ENCODE data around the gene TMBIM6. TPM values are rescaled to one million over a fixed set of nuclear protein-coding genes. Genes with fewer than 3 reads are reported as not detected.
"Not testable (repeated sequence)": the region's sequence is repeated elsewhere in the genome, so short reads cannot be mapped to it uniquely, and the experiment has no call there.

The TMBIM6 gene
- polyA plus RNA-seq, 1 donor, result 268 TPM

DNA sequence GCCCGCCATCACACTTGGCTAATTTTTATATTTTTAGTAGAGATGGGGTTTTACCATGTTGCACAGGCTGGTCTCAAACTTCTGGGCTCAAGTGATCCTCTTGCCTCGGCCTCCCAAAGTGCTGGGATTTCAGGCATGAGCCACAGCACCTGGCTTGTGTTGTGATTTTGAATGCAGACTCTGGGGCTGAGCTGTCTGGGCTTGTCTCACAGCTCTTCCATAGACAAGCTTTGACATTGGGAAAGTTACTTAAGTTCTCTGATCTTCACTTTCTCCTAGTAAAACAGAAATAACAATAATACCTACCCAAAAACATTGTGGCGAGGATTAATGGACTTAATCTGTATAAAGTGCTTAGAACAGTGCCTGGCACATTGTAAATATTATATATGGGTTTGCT lies 36.0 kb downstream of the TMBIM6 start:
- no peak for DNase-seq

DNA sequence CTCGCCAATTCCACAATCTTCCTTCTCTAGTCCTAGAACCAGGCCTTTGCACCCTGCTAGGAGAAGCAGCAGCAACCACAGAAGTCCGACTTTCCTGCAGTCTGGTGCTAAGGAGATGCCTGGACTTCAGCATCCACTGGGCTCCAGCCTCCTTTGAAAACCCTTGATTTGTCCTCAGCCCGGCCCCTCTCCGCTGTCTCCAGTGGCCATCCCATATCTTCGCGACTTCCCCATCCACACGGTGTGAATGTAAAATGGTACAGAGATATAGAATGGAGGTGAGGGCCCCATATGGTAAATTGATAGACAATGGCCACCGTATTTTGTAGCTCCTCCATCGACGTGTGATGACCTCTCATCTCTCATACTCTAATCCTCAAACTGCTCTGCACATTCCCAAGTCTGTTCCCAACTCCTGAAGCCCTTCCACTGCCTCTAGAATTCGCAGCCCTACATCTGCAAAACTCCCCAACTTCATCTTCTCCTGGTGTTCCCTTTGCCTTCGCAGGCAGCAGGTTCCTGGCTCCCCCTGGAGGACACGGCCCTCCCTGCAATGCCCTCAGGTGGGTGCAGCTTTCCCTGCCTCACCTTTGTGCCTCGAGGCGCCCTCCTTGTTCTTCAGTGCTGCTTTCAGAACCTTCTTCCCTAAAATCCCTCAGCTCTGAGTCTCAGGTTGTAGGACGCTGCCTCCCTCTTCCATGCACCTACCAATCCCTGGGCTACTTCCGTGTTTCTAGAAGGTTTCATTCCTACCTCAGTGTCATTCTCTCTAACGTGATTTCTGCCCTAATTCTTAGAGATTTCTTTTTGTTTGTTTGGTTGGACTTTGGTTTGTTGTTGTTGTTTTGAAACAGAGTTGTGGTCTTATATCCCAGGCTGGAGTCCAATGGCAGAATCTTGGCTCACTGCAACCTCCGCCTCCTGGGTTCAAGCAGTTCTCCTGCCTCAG lies 36.7 kb downstream of the TMBIM6 start:
- no peak for DNase-seq

DNA sequence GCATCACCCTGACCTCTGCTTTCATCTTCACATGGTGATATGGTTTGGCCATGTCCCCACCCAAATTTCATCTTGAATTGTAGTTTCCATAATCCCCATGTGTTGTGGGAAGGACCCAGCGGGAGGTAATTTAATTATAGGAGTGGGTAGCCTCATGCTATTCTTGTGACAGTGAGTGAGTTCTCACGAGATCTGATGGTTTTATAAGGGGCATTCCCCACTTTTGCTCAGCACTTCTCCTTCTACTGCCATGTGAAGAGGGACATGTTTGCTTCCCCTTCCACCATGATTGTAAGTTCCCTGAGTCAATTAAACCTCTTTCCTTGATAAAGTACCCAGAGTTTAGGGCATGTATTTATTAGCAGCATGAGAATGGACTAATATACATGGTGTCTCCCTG lies 38.2 kb downstream of the TMBIM6 start:
- no peak for DNase-seq

DNA sequence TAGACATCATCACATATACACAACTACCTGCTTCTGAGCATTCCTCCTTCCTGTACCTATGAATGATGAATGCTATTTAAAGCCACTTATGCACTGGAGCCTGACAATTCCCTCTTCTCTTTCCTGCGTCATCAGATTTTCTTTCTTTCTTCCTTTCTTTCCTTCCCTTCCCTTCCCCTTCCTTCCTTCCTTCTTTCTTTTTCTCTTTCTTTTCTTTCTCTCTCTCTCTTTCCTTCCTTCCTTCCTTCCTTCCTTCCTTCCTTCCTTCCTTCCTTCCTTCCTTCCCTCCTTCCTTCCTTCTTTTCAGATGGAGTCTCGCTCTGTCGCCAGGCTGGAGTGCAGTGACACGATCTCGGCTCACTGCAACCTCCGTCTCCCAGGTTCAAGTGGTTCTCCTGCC lies 39.6 kb downstream of the TMBIM6 start:
- not testable (repeated sequence) for DNase-seq

DNA sequence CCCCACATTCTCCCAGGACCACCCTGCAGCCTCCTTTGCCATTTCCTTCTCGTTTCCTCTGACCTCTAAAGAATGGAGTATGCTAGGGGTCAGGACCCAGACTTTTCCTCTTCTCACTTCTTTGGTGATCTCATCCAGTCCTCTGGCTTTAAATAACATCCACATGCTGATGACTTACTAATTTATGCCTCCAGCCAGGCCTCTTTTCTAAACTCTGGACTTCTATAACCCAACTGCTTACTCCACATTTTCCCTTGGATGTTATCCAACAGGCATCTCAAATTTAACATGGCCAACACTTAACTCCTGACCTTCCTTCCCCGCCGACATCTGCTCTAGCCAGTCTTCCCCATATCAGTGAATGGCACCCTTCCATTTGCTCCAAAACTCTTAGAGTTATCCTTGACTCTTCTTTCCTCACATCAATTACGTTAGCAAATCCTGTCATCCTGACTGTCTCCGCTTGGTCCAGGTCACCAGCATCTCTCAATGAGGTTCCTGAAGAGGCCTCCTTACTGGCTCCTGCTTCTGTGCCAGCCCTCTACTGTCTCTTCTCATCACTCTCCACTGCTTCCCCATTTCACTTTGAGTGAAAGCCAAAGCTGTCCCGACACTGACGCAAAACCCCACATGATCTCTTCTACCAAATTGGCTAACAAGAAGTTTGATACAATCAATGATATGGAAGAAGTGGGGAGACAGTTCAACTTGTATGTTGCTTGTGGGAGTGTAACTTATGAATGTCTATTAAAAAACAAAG lies 42.7 kb downstream of the TMBIM6 start:
- DNase-seq, result peak; percentile 54

DNA sequence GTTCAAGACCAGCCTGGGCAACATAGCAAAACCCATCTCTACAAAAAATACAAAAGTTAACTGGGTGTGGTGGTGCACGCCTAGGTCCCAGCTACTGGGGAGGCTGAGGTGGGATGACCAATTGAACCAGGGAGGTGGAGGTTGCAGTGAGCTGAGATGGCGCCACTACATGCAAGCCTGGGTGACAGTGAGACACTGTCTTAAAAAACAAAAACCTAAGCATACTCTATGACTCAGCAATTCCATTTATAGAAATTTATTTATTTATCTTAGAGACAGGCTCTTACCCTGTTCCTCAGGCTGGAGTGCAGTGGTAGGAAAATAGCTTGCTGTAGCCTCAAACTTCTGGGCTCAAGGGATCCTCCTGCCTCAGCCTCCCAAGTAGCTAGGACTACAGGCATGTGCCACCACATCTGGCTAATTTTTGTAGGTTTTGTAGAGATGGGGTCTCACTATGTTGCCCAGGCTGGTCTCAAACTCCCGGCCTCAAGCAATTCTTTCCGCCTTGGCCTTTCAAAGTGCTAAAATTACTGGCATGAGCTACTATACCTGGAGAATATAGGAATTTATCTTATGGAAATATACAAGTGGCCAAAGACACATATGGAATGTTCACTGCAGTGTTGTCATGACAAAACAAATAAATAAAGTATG lies 43.5 kb downstream of the TMBIM6 start:
- no peak for DNase-seq

DNA sequence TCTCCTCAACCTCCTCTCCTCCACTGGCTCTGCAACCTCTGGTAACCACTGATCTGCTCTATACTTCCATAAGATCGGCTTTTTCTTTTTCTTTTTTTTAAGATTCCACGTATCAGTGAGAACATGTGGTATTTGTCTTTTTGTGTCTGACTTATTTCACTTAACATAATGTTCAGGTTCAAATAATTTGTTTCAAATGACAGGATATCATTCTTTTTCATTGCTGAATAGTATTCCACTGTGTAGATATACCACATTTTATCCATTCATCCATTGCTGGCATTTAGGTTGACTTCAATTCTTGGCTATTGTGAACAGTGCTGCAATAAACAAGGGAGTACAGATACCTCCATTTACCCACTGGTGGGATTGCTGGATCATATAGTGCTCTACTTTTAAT lies 46.3 kb downstream of the TMBIM6 start:
- DNase-seq, result no peak

DNA sequence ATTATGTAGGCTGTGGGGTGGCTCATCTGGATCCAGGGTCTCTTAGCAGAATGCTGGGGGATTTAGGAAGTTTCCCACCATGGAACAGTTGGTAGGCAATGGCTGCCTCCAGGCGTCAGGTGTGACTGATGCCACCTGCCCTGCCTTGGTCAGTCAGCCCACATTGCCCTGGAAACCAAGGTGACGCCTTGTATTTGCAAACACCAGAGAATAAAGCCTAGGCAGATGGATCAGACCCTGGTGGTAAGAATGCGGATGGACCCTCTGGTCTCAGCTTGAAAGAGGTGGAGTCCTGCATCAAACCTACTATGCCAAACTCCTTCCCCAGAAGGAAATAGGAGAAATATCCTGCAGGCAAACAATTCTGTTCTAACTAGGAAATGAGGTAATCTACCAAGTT lies 48.6 kb downstream of the TMBIM6 start:
- no peak for DNase-seq

DNA sequence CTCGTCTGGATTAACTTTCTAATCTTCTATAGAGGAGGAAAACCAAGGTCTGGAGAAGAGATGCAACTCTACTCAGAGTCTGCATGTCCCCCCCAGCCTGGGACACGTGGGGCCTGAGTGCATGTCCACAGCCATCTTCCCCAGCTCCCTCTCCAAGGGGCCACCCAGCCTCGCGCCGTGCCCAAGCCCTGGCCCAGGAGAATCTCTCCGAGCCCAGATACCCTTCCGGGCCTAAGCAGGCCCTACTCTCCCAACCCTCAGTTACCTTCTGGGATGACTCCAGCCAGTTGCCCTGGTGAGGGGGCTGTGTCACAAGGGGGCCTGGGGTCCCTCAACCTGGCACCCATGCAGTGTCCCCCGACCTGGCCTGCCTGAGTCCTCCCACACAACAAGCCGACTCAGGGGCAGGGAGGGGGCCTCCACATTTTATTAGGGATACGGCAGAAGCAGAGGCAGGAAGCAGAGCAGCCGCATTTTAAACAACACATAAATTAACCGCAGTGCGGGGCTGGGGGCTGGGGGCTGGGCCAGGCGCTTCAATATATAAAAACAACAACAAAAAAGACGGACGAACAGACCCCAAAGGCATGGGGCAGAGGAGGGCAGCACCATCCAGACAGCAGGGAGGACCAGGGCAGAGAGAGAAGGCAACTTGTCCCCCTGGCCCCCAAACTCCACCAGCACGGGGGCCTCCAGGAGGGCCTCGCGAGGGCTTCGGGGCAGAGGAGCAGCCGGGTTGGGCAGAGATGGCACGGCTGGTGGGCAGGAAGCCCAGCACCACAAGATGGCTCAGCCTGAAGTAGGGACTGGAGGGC lies 49.6 kb downstream of the TMBIM6 start:
- DNase-seq, result no peak

DNA sequence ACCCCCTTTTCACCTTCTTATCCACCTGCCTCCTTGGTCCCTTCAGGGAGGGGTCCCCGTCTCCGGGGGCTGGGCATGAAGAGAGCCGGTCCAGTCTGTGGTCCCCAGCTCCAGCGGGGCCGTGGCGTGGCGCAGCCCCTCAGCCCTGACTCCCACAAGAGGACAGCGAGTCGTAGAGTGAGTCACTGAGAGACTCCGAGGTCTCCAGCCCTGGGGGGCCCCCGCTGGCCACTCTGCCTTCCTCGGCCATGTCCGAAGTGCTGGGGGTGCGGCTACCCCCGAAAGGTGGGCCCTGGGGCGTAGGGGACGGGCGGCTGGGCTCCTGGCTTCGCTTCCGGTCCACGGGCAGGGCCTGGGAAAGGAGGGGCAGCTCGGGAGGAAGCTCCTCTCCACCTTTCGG lies 50.3 kb downstream of the TMBIM6 start:
- no peak for DNase-seq

DNA sequence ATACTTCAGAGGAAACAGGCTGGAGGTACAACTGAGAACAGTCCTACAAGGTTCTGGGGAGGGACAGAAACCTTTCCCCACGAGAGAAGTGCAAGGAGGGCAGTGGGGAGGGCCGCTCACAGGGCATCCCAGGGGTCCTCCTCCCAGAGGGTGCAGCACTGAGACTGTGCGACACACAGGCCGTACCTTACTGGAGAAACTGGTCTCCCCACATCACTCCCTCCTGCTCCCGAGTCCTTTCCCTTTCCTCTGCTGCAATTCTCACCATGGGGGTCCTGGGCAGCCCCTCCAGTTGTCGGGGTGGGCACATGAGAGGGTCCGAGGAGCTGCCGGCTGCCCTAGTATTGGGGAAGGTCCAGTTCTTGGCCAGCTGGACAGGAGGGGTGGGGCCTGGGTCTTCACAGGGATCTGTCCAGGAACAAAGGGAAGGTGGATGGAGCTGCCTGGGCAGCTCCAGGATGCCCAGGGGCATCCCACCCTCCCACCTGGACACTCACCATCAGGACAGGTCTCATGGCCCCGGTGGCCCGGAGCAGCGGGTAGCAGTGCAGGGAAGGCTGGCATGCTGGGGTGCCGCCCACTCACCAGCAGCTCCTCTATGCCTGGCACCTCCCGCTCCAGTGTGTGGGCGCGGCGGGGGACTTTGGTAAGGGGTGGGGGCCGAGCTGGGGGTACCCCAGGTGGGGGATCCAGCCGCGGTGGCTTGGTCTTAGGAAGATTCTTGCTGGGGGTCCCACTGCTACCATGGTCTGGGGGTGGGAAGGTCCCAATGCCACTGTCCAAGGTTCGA lies 51.0 kb downstream of the TMBIM6 start:
- DNase-seq, result no peak

DNA sequence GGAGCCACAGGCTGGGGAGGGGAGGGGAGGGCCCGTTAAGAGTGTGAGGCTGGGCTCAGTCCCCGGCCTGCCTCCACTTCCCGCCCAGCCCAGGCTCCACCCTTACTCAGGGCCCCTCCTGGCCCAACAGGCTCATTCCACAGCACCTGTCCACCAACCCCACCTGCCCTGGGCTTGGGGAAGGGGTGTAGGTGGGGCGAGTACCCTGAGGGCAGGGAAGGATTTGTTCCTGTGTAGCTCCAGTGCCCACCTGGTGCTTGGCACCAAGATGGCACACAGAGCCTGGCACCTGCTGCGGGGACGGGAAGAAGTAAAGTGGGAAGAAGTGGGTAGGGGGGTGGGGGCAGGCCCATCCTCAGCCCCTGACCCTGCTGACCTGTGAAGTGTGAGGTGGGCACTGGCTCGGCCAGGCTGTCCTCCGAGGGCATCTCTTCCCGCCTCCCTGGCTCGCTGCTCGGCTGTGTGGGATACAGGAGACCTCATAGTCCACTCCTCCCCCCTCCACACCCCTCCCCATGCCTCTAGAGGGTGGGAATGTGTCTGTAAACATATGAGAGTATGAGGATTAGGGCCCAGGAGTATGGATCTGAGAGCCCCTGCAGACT lies 51.7 kb downstream of the TMBIM6 start:
- no peak for DNase-seq

DNA sequence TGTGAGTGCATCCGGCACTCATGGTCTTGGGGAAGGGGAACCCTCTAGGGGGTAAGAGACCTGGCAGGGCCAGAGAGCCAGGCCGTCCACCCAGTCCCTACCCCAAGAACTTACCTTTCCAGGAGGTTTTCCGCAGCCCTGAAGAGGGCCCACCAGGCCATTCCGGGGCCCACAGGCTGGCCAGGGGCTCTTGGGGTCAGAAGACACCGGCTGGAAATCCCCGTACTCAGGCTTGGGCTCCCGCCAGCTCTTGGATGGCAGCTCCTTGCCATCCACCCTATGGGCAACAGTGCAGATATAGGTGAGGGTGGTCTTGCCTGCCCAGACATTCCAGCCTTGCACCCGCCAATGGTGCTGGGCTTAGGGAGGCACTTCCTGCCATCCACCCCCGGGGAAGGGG lies 52.3 kb downstream of the TMBIM6 start:
- DNase-seq, result no peak

DNA sequence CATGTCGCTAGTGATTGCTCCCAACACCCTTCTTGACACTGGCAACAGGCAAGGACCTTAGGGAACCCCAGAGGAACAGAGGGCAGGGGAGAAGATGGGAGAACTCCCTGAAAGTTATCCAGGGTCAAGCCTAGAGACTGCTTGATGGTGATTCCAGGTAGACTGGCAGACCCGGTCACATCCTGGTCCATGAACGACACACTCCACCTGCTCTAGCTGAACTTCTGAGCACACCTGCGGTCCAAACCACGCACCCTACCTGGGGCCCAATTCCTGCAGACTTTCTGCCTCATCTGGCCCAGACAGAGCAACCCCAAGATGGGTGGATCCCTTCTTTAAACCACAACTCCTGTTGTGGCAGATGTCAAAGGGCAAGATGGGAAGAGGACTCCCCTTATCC lies 52.7 kb downstream of the TMBIM6 start:
- no peak for DNase-seq

DNA sequence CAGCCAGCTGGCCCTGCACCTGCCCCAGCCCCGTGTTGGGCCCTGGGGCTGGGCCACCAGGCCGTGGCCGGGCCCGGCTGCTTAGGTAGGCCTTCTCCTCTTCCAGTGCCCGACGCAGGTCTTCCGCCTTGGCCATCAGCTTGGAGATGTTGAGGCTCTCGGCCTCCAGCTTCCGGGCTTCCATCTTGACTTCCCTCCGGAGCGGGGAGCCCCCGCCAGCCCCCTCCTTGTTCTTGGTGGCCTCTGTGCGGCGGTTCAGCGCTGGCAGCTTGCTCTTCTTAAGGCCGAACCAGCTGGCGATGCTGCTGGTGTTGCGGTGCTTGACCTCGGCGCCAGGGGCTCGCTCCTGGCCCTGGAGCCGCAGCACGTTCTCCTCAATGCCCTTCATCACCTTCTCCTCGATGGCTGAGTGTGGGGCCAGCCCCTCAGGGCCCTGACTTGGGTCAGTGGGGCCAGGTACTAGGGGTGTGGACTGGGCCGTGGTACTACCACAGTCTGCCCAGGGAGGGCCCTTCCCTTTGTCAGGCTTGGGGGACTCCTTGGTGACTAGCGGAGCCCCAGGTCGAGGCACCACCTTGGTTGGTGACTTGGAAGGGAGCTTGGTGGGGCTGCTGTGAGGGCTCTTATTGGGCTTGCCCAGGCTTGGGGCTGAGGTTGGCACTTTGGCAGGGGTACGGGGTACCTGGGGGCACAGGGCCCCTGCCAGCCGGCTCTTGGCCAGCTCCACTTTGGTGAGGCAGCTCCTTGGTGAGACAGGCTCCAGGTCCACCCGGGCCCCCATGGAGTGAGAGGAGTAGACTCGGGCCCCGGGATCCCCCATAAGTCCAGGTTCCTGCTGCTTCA lies 53.7 kb downstream of the TMBIM6 start:
- DNase-seq, result no peak

DNA sequence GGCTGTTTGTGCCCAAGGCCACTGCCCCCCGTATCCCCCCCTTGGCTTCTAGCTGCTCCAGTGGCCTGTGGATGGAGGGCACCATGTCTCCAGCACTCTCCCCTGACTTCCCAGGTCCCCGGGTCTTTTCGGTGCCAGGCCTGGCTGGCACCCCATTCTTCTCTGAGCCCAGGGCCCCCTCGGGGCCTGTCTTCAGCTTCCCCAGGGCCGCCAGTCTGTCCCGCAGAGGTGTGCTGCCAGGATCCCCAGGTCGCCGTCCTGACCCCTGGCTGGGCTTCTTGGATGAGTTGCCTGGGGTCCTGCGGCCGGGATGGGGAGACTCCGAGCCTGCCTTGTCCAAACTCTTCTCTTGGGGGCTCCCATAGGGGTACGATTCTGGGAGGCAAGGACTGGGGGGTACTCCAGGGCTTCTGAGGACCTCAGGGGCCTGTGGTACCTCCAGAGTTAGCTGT lies 54.3 kb downstream of the TMBIM6 start:
- no peak for DNase-seq

DNA sequence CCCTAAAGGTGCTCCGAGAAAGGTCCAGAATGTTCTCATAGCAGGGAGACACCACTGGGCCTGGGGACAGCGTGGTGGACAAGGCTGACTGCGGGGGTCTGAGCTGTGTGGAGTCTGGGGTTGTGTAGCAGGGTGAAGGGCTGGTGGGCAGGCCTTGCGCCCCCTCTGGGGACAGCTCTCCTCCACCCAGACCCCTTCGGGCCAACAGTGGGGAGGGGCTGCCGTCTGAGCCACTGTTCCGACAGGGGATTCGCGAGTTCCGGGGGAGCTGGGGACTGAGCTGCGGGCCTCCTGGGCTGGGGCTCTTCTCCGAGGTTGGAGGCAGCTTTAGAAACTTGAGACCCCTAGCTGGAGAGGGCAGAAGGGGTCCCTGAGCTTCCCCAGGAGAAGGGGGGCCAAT lies 54.8 kb downstream of the TMBIM6 start:
- DNase-seq, result no peak

DNA sequence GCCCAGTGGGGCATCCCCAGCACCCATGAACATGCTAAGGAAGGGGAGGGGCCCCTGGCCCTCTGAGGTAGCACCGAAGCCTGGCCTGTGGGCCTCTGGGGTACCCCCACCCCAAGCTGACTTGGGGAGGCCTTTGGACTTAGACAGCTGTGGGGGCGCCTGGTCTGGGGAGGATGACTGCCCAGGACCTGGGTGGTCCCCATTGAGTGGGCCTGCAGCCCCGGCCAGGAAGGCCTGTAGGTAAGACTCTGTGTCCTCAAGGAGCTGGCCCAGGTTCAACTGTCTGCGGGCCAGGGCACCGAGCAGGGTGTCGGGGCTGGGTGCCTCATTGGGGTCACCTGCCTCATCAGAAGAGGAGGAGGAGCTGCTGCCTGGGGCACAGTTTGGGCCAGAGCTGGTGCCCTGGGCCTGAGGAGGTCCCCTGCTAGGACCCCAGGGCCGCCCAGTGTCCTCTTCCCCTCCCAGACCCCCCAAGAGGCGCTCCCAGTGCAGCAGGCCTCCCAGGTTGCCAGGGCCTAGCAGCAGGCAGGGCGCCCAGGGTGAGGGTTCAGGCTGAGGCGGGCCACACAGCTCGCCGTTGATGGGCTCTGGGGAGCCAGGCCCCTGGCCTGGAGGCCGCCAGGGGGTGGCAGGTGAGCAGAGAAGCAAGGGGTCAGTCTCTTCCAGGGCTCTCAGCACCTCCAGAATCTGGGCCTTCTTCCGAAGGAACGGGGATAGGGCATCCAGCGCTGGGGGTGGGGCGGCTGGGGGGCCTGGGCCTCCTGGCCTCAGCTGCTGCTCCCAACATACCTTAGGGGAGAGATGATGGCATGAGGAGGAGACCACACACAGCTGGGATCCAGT lies 55.5 kb downstream of the TMBIM6 start:
- DNase-seq, result no peak

DNA sequence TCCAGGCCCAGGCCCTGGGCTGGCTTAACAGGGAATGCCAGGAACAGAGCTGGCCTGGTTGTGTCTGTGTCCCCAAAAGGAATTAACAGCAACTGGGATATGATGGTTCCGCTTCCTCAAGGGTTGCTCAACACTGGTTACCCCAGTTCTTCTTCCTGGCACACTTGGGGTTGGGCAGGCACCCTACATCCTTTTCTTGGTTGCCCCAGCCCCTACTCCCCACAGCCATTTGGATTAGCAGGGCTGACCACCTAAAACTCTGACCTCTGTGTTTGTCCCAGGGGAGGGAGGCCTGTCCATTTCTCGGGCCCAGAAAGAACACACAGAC lies 56.1 kb downstream of the TMBIM6 start:
- DNase-seq, result no peak
